Liver (tissue), 9 donors: Measurements from ENCODE around the gene PPP2R3A. TPM values are rescaled to one million over a fixed set of nuclear protein-coding genes. Genes with fewer than 3 reads are reported as not detected.

Source experiments
- DNase-seq: peaks from one replicate; pipeline ENCODE4 v3.0.0-alpha.2; 2017; ENCODE audit warnings: low spot score
- H3K27ac ChIP-seq, 2 donors: one replicate each; pipeline ENCODE4 v1.7.0; 2013; ENCODE audit warnings: inconsistent platforms in 2 of 2, low read length in 2 of 2, control low read depth in 1 of 2, low read depth in 1 of 2, mild to moderate bottlenecking in 1 of 2
- H3K27me3 ChIP-seq, 4 donors: one replicate each; pipeline versions ENCODE4 v1.6.1 to v1.7.0; 2013; ENCODE audit warnings: low read length in 3 of 4, inconsistent platforms in 1 of 4, mild to moderate bottlenecking in 1 of 4, moderate library complexity in 1 of 4; ENCODE audit not compliant: control insufficient read depth in 4 of 4, insufficient read depth in 4 of 4
- H3K36me3 ChIP-seq, 4 donors: one replicate each; pipeline versions ENCODE4 v1.6.1 to v1.7.0; 2013; ENCODE audit warnings: low read length in 3 of 4, mild to moderate bottlenecking in 3 of 4, low read depth in 1 of 4, moderate library complexity in 1 of 4; ENCODE audit not compliant: control insufficient read depth in 4 of 4, insufficient read depth in 3 of 4
- H3K4me1 ChIP-seq, 4 donors: one replicate each; pipeline versions ENCODE4 v1.6.1 to v1.7.0; 2013; ENCODE audit warnings: low read length in 3 of 4, mild to moderate bottlenecking in 3 of 4, moderate library complexity in 1 of 4; ENCODE audit not compliant: control insufficient read depth in 4 of 4, insufficient read depth in 4 of 4
- H3K4me3 ChIP-seq, 3 donors: one replicate each; pipeline versions ENCODE4 v1.6.1 to v1.7.0; 2013; ENCODE audit warnings: low read length in 3 of 3, control low read depth in 1 of 3, low read depth in 1 of 3, mild to moderate bottlenecking in 1 of 3
- H3K9ac ChIP-seq, 2 donors: one replicate each; pipeline ENCODE4 v1.7.0; 2013; ENCODE audit warnings: low read length in 2 of 2, mild to moderate bottlenecking in 2 of 2, moderate library complexity in 2 of 2, control low read depth in 1 of 2, low read depth in 1 of 2
- H3K9me3 ChIP-seq, 4 donors: one replicate each; pipeline versions ENCODE4 v1.6.1 to v1.7.0; 2013; ENCODE audit warnings: low read length in 3 of 4; ENCODE audit not compliant: control insufficient read depth in 4 of 4
- ATF3 ChIP-seq: IDR thresholded peaks from 2 replicates; pipeline ENCODE4 v1.6.1; 2016; ENCODE audit warnings: antibody characterized with exemption
- CTCF ChIP-seq: fragments of 150-350 bp; IDR thresholded peaks from 2 replicates; pipeline ENCODE4 v1.5.1; 2017; ENCODE audit warnings: improper control_type of control experiment, low read depth, low read length; ENCODE audit not compliant: missing input control
- EGR1 ChIP-seq, 2 donors: IDR thresholded peaks; 2 replicates each; pipeline ENCODE4 v1.6.1; 2016 to 2018; ENCODE audit warnings: antibody characterized with exemption in 2 of 2, low read depth in 2 of 2
- FOXA1 ChIP-seq: IDR thresholded peaks from 2 replicates; pipeline ENCODE4 v1.6.1; 2016; ENCODE audit warnings: antibody characterized with exemption
- FOXA2 ChIP-seq: IDR thresholded peaks from 2 replicates; pipeline ENCODE4 v1.6.1; 2016; ENCODE audit warnings: antibody characterized with exemption
- GABPA ChIP-seq, 2 donors: IDR thresholded peaks in 1 of 2; conservative IDR thresholded peaks in 1 of 2; 2 replicates each; pipeline ENCODE4 v1.6.1; 2016; ENCODE audit warnings: antibody characterized with exemption in 2 of 2, mild to moderate bottlenecking in 1 of 2, moderate library complexity in 1 of 2
- HNF4A ChIP-seq, 2 donors: conservative IDR thresholded peaks; 2 replicates each; pipeline ENCODE4 v1.6.1; 2016; ENCODE audit warnings: antibody characterized with exemption in 2 of 2, mild to moderate bottlenecking in 2 of 2
- HNF4G ChIP-seq: IDR thresholded peaks from 2 replicates; pipeline ENCODE4 v1.6.1; 2016; ENCODE audit warnings: antibody characterized with exemption
- JUND ChIP-seq, 2 donors: IDR thresholded peaks; 2 replicates each; pipeline ENCODE4 v1.6.1; 2016; ENCODE audit warnings: antibody characterized with exemption in 2 of 2
- MAX ChIP-seq: IDR thresholded peaks from 2 replicates; pipeline ENCODE4 v1.6.1; 2016; ENCODE audit warnings: antibody characterized with exemption
- NR2F2 ChIP-seq: IDR thresholded peaks from 2 replicates; pipeline ENCODE4 v1.6.1; 2016; ENCODE audit warnings: antibody characterized with exemption
- RAD21 ChIP-seq, 2 donors: IDR thresholded peaks; 2 replicates each; pipeline ENCODE4 v1.6.1; 2016; ENCODE audit warnings: antibody characterized with exemption in 2 of 2, mild to moderate bottlenecking in 2 of 2
- REST ChIP-seq: IDR thresholded peaks from 2 replicates; pipeline ENCODE4 v1.6.1; 2016; ENCODE audit warnings: antibody characterized with exemption, mild to moderate bottlenecking
- RXRA ChIP-seq, 2 donors: IDR thresholded peaks; 2 replicates each; pipeline ENCODE4 v1.6.1; 2017 to 2018; ENCODE audit warnings: antibody characterized with exemption in 2 of 2, mild to moderate bottlenecking in 1 of 2
- SP1 ChIP-seq: IDR thresholded peaks from 2 replicates; pipeline ENCODE4 v1.6.1; 2018; ENCODE audit warnings: antibody characterized with exemption, mild to moderate bottlenecking
- YY1 ChIP-seq: IDR thresholded peaks from 2 replicates; pipeline ENCODE4 v1.6.1; 2016; ENCODE audit warnings: antibody characterized with exemption, mild to moderate bottlenecking
- ZBTB33 ChIP-seq: IDR thresholded peaks from 2 replicates; pipeline ENCODE4 v1.6.1; 2016; ENCODE audit warnings: antibody characterized with exemption
- WGBS: extraction: QIAGEN DNeasy Blood & Tissue Kit; methylation state at CpG from one replicate; pipeline ENCODE4 v1.1.7; 2013; 5-methylcytosine and 5-hydroxymethylcytosine counted together
- polyA plus RNA-seq, 2 donors: library from polyadenylated mRNA; stranded (reverse) in 1 of 2; unstranded in 1 of 2; fragments of 200-250 nt in 1 of 2; fragments of >200 nt in 1 of 2; fragmentation: Nextera tagmentation in 1 of 2; extraction: Ambion mirVana in 1 of 2; gene quantifications; one replicate each; pipeline versions ENCODE4 v1.2.1 to v1.2.3, GENCODE V29; 2013 to 2015
- total RNA-seq, 2 donors: library from RNA; depleted of rRNA; stranded (reverse); fragments of >200 nt; gene quantifications; one replicate each; pipeline ENCODE4 v1.2.3, GENCODE V29; 2014
- donor health status: healthy.
- donor health status: healthy.
- donor health status: healthy.
- donor health status: healthy.
- donor health status: healthy.

The PPP2R3A gene
- total and polyA plus RNA-seq, 4 donors = 0.54 to 3.3 (median 1.6) TPM

- TF ChIP-seq RXRA (IDR thresholded peaks at IDR 0.05) (no peak), SP1 (no peak), JUND (IDR thresholded peaks at IDR 0.05) (no peak), ATF3 (no peak), REST (no peak), MAX (no peak), FOXA2 (no peak), EGR1 (IDR thresholded peaks at IDR 0.05; ENCODE audit: low read depth in 2 of 2) (no peak), ZBTB33 (no peak), HNF4G (no peak), NR2F2 (no peak), HNF4A (conservative IDR thresholded peaks at IDR 0.05) (no peak), YY1 (no peak), CTCF (no peak), FOXA1 (no peak), RAD21 (IDR thresholded peaks at IDR 0.05) (no peak)
- WGBS = 88% methylated on average over 2 of the region's 2 CpGs
- H3K4me3 ChIP-seq = no peak overlapping the region
- H3K36me3 ChIP-seq = no peaks in the 10 kb centered on the region
- H3K27me3 ChIP-seq = no peaks in the 10 kb centered on the region
- no peaks in the 10 kb centered on the region for H3K9me3 ChIP-seq
- H3K4me1 ChIP-seq = no peaks in the 10 kb centered on the region
- no peak overlapping the region for H3K27ac ChIP-seq
- H3K9ac ChIP-seq = no peak overlapping the region
- DNase-seq = no peak
These were observed 101.7 kb downstream of the PPP2R3A start for GRCh38 chr3:136067211-136067610.

GRCh38 chr3:136068708-136069107 is 103.2 kb downstream of the PPP2R3A start:
- H3K9ac ChIP-seq = peak overlapping the region in 1 of 2 donors; percentile 47
- no peak for DNase-seq
- no peaks in the 10 kb centered on the region for H3K27me3 ChIP-seq
- no peaks in the 10 kb centered on the region for H3K4me1 ChIP-seq
- H3K4me3 ChIP-seq = no peak overlapping the region
- 93% methylated on average over 5 of the region's 5 CpGs for WGBS
- H3K9me3 ChIP-seq = no peaks in the 10 kb centered on the region
- TF ChIP-seq SP1 = no peak
- no peak for TF ChIP-seq ATF3
- no peak for TF ChIP-seq JUND (IDR thresholded peaks at IDR 0.05)
- TF ChIP-seq EGR1 (IDR thresholded peaks at IDR 0.05; ENCODE audit: low read depth in 2 of 2) = no peak
- no peak for TF ChIP-seq RAD21 (IDR thresholded peaks at IDR 0.05)
- TF ChIP-seq FOXA2 = no peak
- no peak for TF ChIP-seq ZBTB33
- TF ChIP-seq GABPA (IDR thresholded peaks at IDR 0.05 in 1 of 2, conservative IDR thresholded peaks at IDR 0.05 in 1 of 2) = no peak
- TF ChIP-seq FOXA1 = no peak
- TF ChIP-seq YY1 = no peak
- TF ChIP-seq MAX = no peak
- TF ChIP-seq NR2F2 = no peak
- H3K27ac ChIP-seq = no peak overlapping the region
- H3K36me3 ChIP-seq = no peaks in the 10 kb centered on the region
